CD8-positive, alpha-beta memory T cell (primary cell): ENCODE measurements around the gene PCED1B. TPM values are rescaled to one million over a fixed set of nuclear protein-coding genes. Genes with fewer than 3 reads are reported as not detected.
A peak's percentile ranks its signal among the peaks of the same experiment; 100 is the strongest.
"Not testable (repeated sequence)": the region's sequence is repeated elsewhere in the genome, so short reads cannot be mapped to it uniquely, and the experiment has no call there.

Experiments
- CTCF ChIA-PET: fragments of 350-600 bp; sonication (Branson Sonifier 250); formaldehyde crosslinking; loops from one replicate; lab custom pipeline; 2021; ENCODE audit warnings: antibody characterized with exemption; lab: Charles Lee
- POLR2A ChIA-PET: fragments of 350-600 bp; sonication (Branson Sonifier 250); formaldehyde crosslinking; loops from one replicate; lab custom pipeline; 2021; ENCODE audit warnings: antibody characterized with exemption; lab: Charles Lee
- DNase-seq, 5 donors: peaks; one replicate each; pipeline versions ENCODE4 v3.0.0 to v3.0.0-alpha.2; 2020 to 2022; ENCODE audit warnings: mixed read lengths in 1 of 5
- H3K27ac ChIP-seq: one replicate; pipeline ENCODE4 v1.7.0; 2013; ENCODE audit warnings: low read depth, mild to moderate bottlenecking, low read length, moderate library complexity
- H3K27me3 ChIP-seq: 2 replicates; pipeline ENCODE4 v1.7.0; 2013; ENCODE audit warnings: low read length, mild to moderate bottlenecking; ENCODE audit not compliant: insufficient read depth, poor library complexity, severe bottlenecking
- H3K36me3 ChIP-seq: 2 replicates; pipeline ENCODE4 v1.7.0; 2013; ENCODE audit warnings: mild to moderate bottlenecking, low read length, moderate library complexity; ENCODE audit not compliant: insufficient read depth
- H3K4me1 ChIP-seq: 2 replicates; pipeline ENCODE4 v1.7.0; 2013; ENCODE audit warnings: mild to moderate bottlenecking, low read length, moderate library complexity; ENCODE audit not compliant: insufficient read depth
- H3K4me3 ChIP-seq: 2 replicates; pipeline ENCODE4 v1.7.0; 2013; ENCODE audit warnings: mild to moderate bottlenecking, low read length
- H3K9me3 ChIP-seq: 2 replicates; pipeline ENCODE4 v1.7.0; 2013; ENCODE audit warnings: mild to moderate bottlenecking, low read length
- H3K27ac Mint-ChIP-seq, 8 donors: one replicate each; pipeline ENCODE4 v1.8.0; 2020 to 2021; ENCODE audit warnings: mixed read lengths in 8 of 8, mild to moderate bottlenecking in 6 of 8, inconsistent platforms in 3 of 8, moderate library complexity in 3 of 8
- H3K27me3 Mint-ChIP-seq, 2 donors: one replicate each; pipeline ENCODE4 v1.8.0; 2020 to 2021; ENCODE audit warnings: mixed read lengths in 2 of 2, mild to moderate bottlenecking in 1 of 2, moderate library complexity in 1 of 2
- H3K36me3 Mint-ChIP-seq, 3 donors: one replicate each; pipeline ENCODE4 v1.8.0; 2020 to 2021; ENCODE audit warnings: mixed read lengths in 3 of 3, inconsistent platforms in 1 of 3, mild to moderate bottlenecking in 1 of 3
- H3K4me1 Mint-ChIP-seq, 3 donors: one replicate each; pipeline ENCODE4 v1.8.0; 2020 to 2021; ENCODE audit warnings: mixed read lengths in 3 of 3, inconsistent platforms in 1 of 3, mild to moderate bottlenecking in 1 of 3
- H3K4me3 Mint-ChIP-seq, 7 donors: one replicate each; pipeline ENCODE4 v1.8.0; 2020 to 2021; ENCODE audit warnings: mixed read lengths in 7 of 7, mild to moderate bottlenecking in 6 of 7, moderate library complexity in 4 of 7, inconsistent platforms in 2 of 7
- H3K9me3 Mint-ChIP-seq, 5 donors: one replicate each; pipeline ENCODE4 v1.8.0; 2020 to 2022; ENCODE audit warnings: mixed read lengths in 5 of 5, mild to moderate bottlenecking in 3 of 5, moderate library complexity in 2 of 5, inconsistent platforms in 1 of 5
- polyA plus RNA-seq: library from polyadenylated mRNA; unstranded; fragments of 300-500 nt; fragmentation: Illumina TruSeq; gene quantifications from one replicate; pipeline ENCODE4 v1.2.3, GENCODE V29; 2021
- total RNA-seq, 2 experiments: library from RNA; stranded (reverse); gene quantifications; one replicate each; pipeline ENCODE4 v1.2.3, GENCODE V29; 2021

Gene PCED1B
- total and polyA plus RNA-seq, 3 experiments from 2014 or later, result 52.8 to 73.3 (median 56.9) TPM

GRCh38 chr12:47054659-47055058 lies 24.8 kb upstream of the PCED1B start:
- H3K4me3 Mint-ChIP-seq, result no peak overlapping the region
- H3K4me1 Mint-ChIP-seq, result no peaks in the 10 kb centered on the region
- CTCF ChIA-PET, result no interaction called here
- H3K9me3 ChIP-seq, result peaks cover 4% of the 10 kb centered on the region
- POLR2A ChIA-PET, result no interaction called here
- no peak overlapping the region for H3K4me3 ChIP-seq
- DNase-seq, result no peak
- H3K4me1 ChIP-seq, result no peaks in the 10 kb centered on the region
- peaks cover 0 to 21% (median 2%) of the 10 kb centered on the region in 3 donors for H3K36me3 Mint-ChIP-seq
- H3K36me3 ChIP-seq, result no peaks in the 10 kb centered on the region
- H3K27ac Mint-ChIP-seq, result no peak overlapping the region
- H3K27ac ChIP-seq, result no peak overlapping the region
- H3K27me3 Mint-ChIP-seq, result peaks cover 0 to 14% of the 10 kb centered on the region in 2 donors
- H3K9me3 Mint-ChIP-seq, result peaks cover 13 to 23% (median 18%) of the 10 kb centered on the region in 5 donors
- no peaks in the 10 kb centered on the region for H3K27me3 ChIP-seq

- H3K9me3 Mint-ChIP-seq, result peaks cover 13 to 27% (median 15%) of the 10 kb centered on the region in 5 donors
- H3K27me3 ChIP-seq, POLR2A ChIA-PET, H3K27ac ChIP-seq, H3K4me3 Mint-ChIP-seq, H3K9me3 ChIP-seq, H3K4me3 ChIP-seq, H3K36me3 ChIP-seq, CTCF ChIA-PET, DNase-seq, H3K4me1 ChIP-seq, H3K27ac Mint-ChIP-seq, H3K4me1 Mint-ChIP-seq: not testable (repeated sequence)
- peaks cover 0 to 14% of the 10 kb centered on the region in 2 donors for H3K27me3 Mint-ChIP-seq
- peaks cover 0 to 24% (median 2%) of the 10 kb centered on the region in 3 donors for H3K36me3 Mint-ChIP-seq
Measured at GRCh38 chr12:47055856-47056255, 23.6 kb upstream of the PCED1B start.

GRCh38 chr12:47056944-47057343 lies 22.5 kb upstream of the PCED1B start:
- POLR2A ChIA-PET, H3K4me3 ChIP-seq, DNase-seq, H3K27ac ChIP-seq, H3K4me1 ChIP-seq, H3K9me3 ChIP-seq, H3K4me1 Mint-ChIP-seq, H3K4me3 Mint-ChIP-seq, CTCF ChIA-PET, H3K27ac Mint-ChIP-seq, H3K27me3 ChIP-seq, H3K36me3 ChIP-seq: not testable (repeated sequence)
- H3K36me3 Mint-ChIP-seq, result peaks cover 0 to 16% (median 0%) of the 10 kb centered on the region in 3 donors
- peaks cover 0 to 12% of the 10 kb centered on the region in 2 donors for H3K27me3 Mint-ChIP-seq
- peaks cover 5 to 21% (median 8%) of the 10 kb centered on the region in 5 donors for H3K9me3 Mint-ChIP-seq

- H3K27me3 Mint-ChIP-seq, H3K36me3 ChIP-seq, CTCF ChIA-PET, H3K9me3 ChIP-seq, H3K27ac ChIP-seq, POLR2A ChIA-PET, H3K27ac Mint-ChIP-seq, DNase-seq, H3K4me1 ChIP-seq, H3K4me1 Mint-ChIP-seq, H3K4me3 Mint-ChIP-seq, H3K27me3 ChIP-seq, H3K4me3 ChIP-seq: not testable (repeated sequence)
- peaks cover 0 to 20% (median 0%) of the 10 kb centered on the region in 3 donors for H3K36me3 Mint-ChIP-seq
- peaks cover 0 to 12% (median 5%) of the 10 kb centered on the region in 5 donors for H3K9me3 Mint-ChIP-seq
Measured at GRCh38 chr12:47058640-47059039, 20.8 kb upstream of the PCED1B start.

GRCh38 chr12:47065546-47065945 lies 13.9 kb upstream of the PCED1B start:
- Histone ChIP-seq H3K27me3 (no peaks in the 10 kb centered on the region), H3K4me1 (no peaks in the 10 kb centered on the region), H3K9me3 (no peaks in the 10 kb centered on the region), H3K36me3 (no peaks in the 10 kb centered on the region), H3K4me3 (no peak overlapping the region), H3K27ac (no peak overlapping the region)
- Mint-ChIP-seq H3K27ac (no peak overlapping the region), H3K4me1 (no peaks in the 10 kb centered on the region), H3K4me3 (no peak overlapping the region), H3K9me3 (peaks cover 0 to 4% (median 0%) of the 10 kb centered on the region in 5 donors), H3K36me3 (peaks cover 0 to 5% (median 0%) of the 10 kb centered on the region in 3 donors), H3K27me3 (no peaks in the 10 kb centered on the region)
- ChIA-PET CTCF (no interaction called here), POLR2A (interaction anchor here (0.6 kb wide), 1 partner anchor 12 kb away, joined by 3 read pairs; no protein-coding TSS in a partner anchor)
- DNase-seq, result no peak

GRCh38 chr12:47066278-47067025 lies 13.0 kb upstream of the PCED1B start:
- Mint-ChIP-seq H3K36me3 (peaks cover 0 to 5% (median 0%) of the 10 kb centered on the region in 3 donors), H3K4me1 (peaks cover 0 to 4% (median 0%) of the 10 kb centered on the region in 3 donors), H3K27ac (no peak overlapping the region), H3K9me3 (no peaks in the 10 kb centered on the region), H3K27me3 (no peaks in the 10 kb centered on the region), H3K4me3 (no peak overlapping the region)
- Histone ChIP-seq H3K4me3 (no peak overlapping the region), H3K27me3 (no peaks in the 10 kb centered on the region), H3K4me1 (no peaks in the 10 kb centered on the region), H3K9me3 (no peaks in the 10 kb centered on the region), H3K36me3 (no peaks in the 10 kb centered on the region), H3K27ac (no peak overlapping the region)
- ChIA-PET CTCF (interaction anchor here (0.8 kb wide), 1 partner anchor 331 kb away, joined by 3 read pairs; no protein-coding TSS in a partner anchor), POLR2A (interaction anchor here (0.6 kb wide), 1 partner anchor 11 kb away, joined by 3 read pairs; no protein-coding TSS in a partner anchor)
- no peak for DNase-seq

DNA sequence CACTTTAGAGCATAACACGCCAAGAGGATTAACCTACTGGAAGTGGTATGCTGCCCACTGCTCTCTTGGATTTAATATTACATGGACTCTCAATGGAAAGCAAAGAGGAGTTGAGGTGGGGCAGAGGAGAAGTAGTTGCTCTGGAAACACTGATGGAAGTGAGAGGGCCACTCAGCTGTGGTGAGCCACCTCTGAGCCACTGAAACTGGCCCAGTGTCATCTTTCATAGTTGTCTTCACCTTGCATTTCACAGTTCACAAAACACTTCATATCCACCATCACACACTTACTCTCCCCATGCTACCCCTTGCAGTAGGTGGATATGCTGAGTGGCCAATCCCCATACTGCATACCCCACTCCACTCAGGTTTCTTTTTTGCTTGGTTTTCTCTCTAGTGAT lies 12.2 kb upstream of the PCED1B start:
- peaks cover 0 to 4% (median 0%) of the 10 kb centered on the region in 3 donors for H3K4me1 Mint-ChIP-seq
- ChIA-PET POLR2A (no interaction called here), CTCF (interaction anchor here (1.2 kb wide), 1 partner anchor 330 kb away, joined by 3 read pairs; no protein-coding TSS in a partner anchor)
- H3K9me3 Mint-ChIP-seq, result no peaks in the 10 kb centered on the region
- Histone ChIP-seq H3K27ac (no peak overlapping the region), H3K27me3 (no peaks in the 10 kb centered on the region), H3K4me3 (no peak overlapping the region), H3K36me3 (no peaks in the 10 kb centered on the region), H3K4me1 (no peaks in the 10 kb centered on the region), H3K9me3 (no peaks in the 10 kb centered on the region)
- DNase-seq, result no peak
- no peak overlapping the region for H3K4me3 Mint-ChIP-seq
- peaks cover 0 to 5% (median 0%) of the 10 kb centered on the region in 3 donors for H3K36me3 Mint-ChIP-seq
- no peaks in the 10 kb centered on the region for H3K27me3 Mint-ChIP-seq
- H3K27ac Mint-ChIP-seq, result peak overlapping the region in 1 of 8 donors; percentile 23

GRCh38 chr12:47067771-47068431 lies 11.5 kb upstream of the PCED1B start:
- Histone ChIP-seq H3K4me3 (no peak overlapping the region), H3K27me3 (no peaks in the 10 kb centered on the region), H3K4me1 (no peaks in the 10 kb centered on the region), H3K9me3 (no peaks in the 10 kb centered on the region), H3K27ac (no peak overlapping the region), H3K36me3 (no peaks in the 10 kb centered on the region)
- Mint-ChIP-seq H3K4me3 (no peak overlapping the region), H3K27me3 (no peaks in the 10 kb centered on the region), H3K36me3 (peaks cover 0 to 5% (median 0%) of the 10 kb centered on the region in 3 donors), H3K9me3 (no peaks in the 10 kb centered on the region), H3K27ac (no peak overlapping the region), H3K4me1 (peaks cover 0 to 4% (median 0%) of the 10 kb centered on the region in 3 donors)
- no peak for DNase-seq
- CTCF ChIA-PET, result interaction anchor here (1.2 to 1.3 kb wide), 2 partner anchors 10 to 330 kb away, joined by 3 to 4 read pairs; no protein-coding TSS in a partner anchor
- POLR2A ChIA-PET, result no interaction called here
